DMS53 treated with DMSO at 0.1 percent for 48 hours (cell line): Measurements from ENCODE around the gene AK4.
A peak's percentile ranks its signal among the peaks of the same experiment; 100 is the strongest.
"Not testable (repeated sequence)": the region's sequence is repeated elsewhere in the genome, so short reads cannot be mapped to it uniquely, and the experiment has no call there.

Experiments
- DNase-seq: peaks from one replicate; lab custom pipeline; 2025; ENCODE audit not compliant: unreplicated experiment; lab: John Stamatoyannopoulos, UW

The AK4 gene

DNA sequence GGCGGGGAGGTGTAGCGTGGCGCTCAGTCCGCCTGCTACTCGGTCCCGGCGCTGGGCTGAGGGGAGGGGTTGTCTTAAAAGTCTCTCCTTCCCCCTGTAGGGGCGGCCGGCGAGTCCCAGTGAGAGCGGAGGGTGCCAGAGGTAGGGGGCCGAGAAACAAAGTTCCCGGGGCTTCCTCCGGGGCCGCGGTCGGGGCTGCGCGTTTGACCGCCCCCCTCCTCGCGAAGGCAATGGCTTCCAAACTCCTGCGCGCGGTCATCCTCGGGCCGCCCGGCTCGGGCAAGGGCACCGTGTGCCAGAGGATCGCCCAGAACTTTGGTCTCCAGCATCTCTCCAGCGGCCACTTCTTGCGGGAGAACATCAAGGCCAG is at the start of gene AK4:
TSS of gene AK4 (plus strand) at position 26 of the 370 bp plus-strand sequence. CDS start at position 231, 205 bp downstream.
- not testable (repeated sequence) for DNase-seq

DNA sequence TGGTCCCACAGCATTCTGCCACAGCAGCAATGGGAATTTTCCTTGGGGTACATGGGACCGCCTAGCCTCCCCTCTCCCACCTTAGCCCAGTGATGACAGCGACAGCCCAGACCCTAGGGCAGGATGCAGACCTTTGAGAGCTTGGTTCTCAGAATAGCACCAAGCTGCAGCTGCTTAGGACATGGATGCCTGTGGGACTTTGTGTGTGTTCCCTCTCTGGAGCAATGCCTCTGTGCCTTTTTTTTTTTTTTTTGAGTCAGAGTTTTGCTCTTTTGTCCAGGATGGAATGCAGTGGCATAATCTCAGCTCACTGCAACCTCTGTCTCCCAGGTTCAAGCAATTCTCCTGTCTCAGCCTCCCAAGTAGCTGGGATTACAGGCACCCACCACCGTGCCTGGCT is 44.2 kb upstream of the AK4 start:
- no peak for DNase-seq

DNA sequence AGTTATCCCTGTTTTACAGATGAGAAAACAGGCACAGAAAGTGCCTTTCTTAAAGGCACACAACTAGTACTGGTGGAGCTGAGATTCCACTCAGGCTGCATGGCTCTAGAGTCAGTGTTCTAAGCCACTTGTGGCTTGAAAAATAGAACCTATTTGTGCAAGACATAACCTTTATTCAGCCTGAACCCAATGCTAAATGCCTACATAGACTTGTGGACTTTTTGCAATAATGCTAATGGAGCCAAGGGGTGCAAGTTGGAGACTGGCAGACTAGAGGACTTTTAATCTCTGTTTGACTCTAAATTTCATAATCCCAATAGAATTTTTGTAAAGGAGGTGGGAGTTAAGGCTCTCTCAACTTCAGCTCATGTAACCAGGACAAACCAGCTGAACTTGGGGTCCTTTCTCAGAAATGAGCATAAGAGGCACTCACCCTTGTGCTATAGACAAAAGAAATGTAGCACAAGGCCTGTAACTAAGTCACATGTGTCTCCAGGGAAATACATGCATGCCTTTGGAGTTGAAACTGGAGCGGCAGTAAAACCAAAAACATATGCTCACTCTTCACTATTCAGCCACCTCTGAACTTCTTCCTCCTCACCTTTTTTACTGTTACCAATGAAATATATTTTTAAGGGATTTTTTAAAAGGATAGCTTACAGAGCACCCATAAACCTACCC is 43.0 kb upstream of the AK4 start:
- no peak for DNase-seq

DNA sequence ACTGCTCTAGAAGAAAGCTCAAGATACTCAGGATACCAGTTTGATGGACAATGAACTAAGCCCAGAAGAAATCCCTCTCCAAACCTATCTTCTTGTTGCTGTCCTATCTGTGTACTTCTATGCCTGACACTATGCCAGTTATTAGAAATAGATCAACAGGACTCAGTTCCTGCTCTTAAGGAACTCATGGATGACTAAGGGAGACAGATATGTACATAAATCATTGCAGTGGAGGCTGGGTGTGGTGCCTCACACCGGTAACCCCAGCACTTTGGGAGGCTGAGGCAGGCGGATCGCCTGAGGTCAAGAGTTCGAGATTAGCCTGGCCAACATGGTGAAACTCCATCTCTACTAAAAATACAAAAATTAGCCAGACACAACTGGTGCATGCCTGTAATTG is 42.4 kb upstream of the AK4 start:
- no peak for DNase-seq

DNA sequence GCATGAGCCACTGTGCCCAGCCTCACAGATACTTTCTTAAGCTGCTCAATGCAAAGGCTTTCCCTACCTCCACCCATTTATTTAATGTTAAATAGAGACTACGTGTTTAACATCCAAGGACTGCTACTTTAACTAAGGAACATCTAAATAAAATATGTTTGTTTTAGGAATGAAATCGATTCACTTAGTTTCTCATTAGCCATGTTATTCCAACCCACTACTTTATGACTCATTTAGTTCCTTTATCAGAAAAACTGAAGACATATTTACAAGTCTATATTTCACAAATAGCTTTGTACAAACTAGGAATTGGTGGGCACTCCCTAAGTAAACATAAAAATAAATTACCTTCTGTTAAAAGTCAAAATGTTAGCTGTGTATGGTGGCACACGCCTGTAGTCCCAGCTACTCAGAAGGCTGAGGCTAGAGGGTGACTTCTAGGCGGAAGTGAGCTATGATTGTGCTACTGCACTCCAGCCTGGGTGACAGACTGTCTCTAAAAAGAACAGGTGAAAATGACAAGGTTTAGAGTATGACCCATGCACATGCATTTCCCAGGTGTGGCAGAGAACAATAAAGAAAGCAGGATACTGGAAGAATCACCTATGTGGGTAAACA is 39.9 kb upstream of the AK4 start:
- DNase-seq: peak; percentile 35

DNA sequence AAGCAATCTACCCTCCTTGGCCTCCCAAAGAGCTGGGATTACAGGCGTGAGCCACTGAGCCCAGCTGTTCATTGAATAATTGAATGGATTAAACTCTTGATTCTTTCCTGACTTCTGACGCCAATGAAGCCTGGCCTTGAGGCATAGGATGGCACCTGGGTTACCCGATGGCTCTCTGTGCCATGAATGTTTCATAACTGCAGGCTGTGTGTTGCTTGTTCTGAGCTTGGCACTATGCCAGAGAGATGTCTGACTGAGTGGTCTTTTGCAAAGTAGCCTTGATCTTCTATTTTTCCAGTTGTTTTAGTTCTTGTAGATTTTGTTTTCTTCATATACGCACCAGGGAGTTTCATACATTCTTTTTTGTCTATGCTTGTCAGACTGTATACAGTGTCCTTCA is 38.5 kb upstream of the AK4 start:
- DNase-seq: no peak

DNA sequence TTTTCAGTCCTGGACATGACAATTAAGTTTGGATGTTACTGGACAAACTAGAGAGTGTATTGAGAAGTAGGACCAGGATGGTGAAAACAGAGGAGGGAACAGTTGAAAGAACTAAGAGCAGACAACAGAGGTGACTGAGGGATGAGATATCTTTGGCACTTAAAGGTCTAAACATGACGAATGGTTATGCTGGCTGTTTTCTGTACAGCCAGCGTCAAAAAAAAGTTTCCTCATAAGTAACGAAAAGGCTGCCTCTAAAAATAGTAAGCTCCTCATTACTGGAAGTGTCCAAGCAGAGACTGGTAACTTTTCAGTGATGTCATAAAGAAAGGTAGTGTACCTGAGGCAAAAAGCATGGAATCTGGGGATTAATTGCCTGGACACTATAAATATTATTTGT is 35.2 kb upstream of the AK4 start:
- no peak for DNase-seq

DNA sequence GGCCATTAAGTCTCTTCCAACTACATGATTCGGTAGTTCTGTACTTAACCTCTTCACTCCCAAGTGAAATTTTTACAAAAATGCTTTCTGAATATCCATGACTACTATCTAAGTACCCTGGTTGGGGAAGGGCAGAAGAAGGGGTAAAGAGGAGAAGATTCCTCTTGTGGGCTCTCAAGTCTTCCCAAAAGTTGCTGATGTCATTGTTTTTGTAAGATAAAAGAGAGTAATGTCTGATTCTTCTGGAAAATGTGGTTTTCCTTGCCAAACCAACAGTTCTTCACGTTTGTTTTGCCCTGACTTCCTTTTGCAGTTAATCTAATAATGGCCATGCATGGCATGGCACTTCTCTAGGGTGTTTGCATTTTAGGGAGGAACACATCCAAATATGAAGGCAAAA is 34.7 kb upstream of the AK4 start:
- no peak for DNase-seq

DNA sequence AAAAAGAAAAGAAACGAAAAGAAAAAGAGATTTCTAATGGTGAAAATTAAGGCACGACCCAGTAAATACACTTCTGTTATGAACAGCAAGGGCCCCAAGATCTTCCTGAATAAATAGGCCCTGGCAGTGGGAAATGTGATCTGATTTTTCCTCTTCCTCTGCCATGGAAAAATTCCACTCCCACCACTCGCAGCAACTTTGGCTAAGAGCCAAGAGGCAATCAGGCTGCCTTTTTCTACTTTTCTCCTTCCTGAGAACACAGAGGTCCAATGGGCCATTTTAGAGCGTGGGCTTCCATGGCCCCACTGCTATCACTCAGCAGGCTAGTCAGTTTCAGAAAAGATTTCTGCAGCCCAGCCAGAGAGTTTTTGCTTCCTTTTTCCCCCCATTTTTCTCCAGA is 33.7 kb upstream of the AK4 start:
- DNase-seq: no peak

DNA sequence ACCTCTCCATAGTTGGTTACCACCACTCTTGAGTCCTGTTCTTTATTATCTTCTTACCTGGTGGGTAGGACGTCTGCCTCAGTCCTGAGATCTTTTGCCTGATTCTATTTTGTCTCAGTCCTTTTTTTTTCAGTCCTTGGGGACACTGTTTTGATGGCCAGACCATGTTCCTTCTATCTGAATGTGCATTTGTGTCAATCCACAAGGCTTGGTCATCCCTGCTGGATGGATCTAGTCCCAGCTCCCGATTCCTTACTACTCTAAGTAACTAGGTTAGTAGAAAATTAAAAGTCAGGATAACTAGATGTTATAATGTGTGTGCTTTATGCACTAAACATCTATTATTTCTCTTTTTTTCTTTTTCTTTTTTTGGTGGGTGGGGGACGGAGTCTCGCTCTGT is 28.1 kb upstream of the AK4 start:
- no peak for DNase-seq

DNA sequence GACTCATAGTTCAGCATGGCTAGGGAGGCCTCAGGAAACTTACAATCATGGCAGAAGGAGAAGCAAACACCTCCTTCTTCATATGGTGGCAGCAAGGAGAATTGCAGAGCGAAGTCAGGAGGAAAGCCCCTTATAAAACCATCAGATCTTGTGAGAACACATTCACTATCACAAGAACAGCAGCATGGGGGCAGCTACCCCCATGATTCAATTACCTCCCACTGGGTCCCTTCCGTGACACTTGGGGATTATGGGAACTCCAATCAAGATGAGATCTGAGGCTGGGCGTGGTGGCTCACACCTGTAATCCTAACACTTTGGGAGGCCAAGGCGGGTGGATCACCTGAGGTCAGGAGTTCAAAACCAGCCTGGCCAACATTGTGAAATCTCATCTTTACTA is 18.9 kb upstream of the AK4 start:
- not testable (repeated sequence) for DNase-seq

DNA sequence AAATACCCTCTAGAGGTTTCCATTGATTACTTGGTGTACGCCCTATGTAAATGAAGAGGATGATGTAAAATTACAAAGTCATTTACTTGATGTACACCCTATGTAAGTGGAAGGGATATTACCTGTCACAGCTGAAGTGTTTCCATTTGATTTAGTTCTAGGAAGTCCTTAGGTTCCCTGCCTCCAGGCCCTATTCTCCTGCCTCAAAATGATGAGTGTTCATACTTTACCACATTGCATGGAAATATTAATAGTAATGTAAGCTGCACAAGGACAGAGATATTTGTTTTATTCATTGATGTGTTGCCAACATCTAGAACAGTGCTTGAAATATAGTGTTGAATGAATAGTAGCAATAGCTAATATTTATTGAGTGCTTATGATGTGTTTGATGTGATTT is 9.5 kb upstream of the AK4 start:
- no peak for DNase-seq

DNA sequence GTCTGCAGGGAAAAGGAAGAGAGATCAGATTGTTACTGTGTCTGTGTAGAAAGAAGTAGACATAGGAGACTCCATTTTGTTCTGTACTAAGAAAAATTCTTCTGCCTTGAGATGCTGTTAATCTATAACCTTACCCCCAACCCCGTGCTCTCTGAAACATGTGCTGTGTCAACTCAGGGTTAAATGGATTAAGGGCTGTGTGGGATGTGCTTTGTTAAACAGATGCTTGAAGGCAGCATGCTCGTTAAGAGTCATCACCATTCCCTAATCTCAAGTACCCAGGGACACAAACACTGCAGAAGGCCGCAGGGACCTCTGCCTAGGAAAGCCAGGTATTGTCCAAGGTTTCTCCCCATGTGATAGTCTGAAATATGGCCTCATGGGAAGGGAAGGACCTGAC is 8.2 kb upstream of the AK4 start:
- not testable (repeated sequence) for DNase-seq

DNA sequence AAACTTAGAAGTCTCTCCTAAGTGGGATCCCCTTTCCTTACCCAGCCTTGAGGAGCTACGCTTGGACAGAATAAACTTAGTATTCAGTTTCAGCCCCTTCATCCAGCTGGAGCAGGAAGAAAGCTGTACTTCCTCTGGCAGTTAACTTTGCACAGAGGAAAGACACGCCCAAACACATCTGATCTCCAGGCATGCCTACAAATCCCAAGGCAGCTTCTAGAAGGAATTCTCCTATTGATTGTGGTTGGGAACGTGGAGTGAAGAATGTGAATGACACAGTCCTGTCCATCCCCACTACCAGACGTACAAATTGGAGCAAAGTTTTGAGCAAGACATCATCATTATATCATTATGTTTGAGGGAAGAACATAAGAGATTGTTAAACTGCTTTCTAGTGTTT is 6.6 kb upstream of the AK4 start:
- no peak for DNase-seq

DNA sequence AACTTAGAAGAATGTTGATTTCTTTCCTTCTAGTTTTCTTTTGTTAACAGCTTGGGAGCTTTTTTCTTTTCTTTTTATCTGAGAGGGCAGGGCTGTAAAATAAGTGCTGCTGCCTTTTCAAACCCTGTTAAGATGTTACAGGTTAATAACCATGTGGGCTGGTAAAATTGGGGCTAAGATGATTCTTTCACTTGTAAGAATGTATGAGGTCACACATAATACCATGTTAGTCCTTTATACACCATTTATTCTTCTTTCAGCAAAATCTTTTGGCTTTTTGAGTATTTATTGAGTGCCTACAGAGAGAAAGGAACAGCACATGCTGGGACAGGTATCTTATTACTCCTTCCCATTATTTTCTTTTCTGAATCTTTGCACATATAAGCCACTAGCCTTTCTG is 6.1 kb upstream of the AK4 start:
- DNase-seq: no peak

DNA sequence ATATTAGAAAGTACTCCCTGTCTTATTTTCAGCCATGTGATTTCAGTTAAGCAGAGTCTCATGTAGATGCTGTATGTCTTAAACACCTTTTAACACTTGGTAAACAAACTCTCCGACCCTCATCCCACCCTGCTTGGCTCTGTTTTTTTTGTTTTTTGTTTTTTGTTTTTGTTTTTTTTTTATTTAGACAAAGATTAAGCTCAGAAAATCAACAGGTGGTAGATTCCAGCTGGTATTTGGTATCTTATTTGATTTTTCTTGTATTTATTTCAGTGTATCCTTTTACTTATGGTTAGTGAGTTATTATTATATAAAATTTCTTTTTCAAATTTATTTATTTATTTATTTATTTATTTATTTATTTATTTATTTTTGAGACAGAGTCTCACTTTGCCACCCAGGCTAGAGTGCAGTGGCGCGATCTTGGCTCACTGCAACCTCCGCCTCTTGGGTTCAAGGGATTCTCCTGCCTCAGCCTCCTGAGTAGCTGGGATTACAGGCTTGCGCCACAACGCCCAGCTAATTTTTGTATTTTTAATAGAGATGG is 4.8 kb upstream of the AK4 start:
- not testable (repeated sequence) for DNase-seq

DNA sequence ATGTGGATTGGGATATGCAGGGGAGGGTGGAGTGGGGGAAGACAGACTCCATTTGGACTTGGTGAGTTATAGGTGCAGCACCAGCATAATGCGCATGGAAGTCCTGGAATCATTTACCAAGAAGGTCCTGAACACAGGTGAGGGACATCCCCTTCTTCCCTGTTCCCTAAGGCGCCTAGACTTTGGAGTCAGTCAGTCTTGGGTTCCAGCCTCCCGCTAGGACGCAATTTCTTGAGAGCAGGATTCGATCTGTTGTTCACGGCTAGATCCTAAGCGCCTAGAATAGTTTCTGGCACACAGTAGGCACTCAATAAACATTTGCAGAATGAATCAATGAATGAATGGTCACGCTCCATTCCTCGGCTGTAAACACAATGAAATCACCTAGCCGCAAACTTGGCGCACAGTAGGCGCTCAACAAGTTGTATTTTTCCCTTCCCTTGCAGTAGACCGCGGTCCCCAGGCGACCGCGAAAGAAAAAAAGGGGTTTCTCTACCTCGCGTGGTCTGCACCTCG is 1.0 kb upstream of the AK4 start:
- DNase-seq: no peak

DNA sequence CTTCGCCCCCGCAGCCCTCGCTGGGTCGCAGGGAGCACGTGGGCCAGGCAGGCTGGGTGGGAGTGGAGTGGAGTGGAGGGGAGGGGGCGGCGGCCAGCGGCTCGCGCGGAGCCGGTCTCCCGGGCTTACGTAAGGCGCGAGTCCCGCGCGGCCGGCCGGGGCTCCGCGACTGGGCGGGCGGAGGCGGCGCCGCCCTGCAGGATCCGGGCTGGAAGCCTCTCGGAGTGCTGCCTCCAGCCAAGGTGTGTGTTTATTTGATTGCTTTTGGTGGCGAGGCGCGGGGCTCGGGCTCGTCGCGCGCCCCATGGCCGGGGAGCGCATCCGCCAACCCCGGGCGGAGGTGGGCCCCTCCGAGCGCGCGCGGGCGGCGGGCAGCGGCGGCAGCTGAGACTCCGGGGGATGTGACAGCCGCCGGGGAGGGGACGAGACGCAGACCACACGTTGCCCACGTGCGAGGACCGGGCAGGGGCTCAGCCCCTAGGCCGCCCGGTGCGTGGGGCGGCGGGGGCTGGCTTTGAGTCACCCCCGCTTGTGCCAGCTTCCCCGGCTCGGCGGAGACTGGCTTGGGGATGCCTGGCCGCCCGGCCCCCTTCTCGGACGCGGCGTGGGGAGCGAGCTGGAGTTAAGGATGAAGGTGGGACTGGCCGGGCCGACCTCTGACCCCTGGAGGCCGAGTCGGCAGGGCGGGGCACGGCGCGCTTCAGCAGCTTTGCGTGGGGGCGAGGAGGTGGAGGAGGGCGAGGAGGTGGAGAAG is 402 bp upstream of the AK4 start:
- DNase-seq: peak; percentile 49

DNA sequence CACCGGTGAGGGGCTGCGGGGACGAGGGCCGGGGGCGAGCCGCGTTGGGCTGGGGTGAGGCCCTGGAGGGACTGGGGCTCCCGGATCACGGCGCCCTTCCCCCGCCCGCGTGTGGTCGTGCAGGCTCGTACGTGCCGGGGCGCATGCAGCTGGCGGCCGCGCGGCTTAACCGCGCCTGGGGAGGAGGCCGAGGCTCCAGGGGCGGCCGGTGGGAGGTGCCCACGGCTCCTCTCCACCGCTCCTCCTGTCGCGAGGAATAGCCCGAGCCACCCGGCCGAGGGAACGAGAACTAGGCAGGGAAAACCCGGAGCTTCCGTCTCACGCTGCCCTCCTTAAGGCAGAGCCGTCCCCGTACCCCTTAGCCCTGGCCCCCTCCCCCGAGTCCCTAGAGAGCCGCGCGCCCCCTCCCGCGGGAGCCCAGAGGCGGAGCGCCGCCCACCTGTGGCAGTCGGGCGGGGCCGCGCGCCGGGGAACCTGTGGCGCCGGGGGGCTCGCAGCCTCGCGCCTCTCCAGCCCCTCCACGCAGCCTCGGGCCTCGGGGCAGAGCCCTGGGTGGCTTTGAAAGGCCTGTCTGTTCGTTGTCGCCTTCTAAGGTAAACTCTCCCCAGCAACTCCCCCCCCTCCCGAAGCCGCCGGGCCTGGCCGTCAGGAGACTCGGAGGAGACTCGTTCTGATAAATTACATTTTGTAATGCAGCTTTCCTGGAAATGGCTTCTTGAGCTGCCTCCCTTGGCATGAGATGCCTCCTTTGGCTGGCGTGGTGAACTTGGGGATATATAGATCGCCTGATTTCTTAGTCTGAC is 746 bp downstream of the AK4 start:
- DNase-seq: peak; percentile 55

DNA sequence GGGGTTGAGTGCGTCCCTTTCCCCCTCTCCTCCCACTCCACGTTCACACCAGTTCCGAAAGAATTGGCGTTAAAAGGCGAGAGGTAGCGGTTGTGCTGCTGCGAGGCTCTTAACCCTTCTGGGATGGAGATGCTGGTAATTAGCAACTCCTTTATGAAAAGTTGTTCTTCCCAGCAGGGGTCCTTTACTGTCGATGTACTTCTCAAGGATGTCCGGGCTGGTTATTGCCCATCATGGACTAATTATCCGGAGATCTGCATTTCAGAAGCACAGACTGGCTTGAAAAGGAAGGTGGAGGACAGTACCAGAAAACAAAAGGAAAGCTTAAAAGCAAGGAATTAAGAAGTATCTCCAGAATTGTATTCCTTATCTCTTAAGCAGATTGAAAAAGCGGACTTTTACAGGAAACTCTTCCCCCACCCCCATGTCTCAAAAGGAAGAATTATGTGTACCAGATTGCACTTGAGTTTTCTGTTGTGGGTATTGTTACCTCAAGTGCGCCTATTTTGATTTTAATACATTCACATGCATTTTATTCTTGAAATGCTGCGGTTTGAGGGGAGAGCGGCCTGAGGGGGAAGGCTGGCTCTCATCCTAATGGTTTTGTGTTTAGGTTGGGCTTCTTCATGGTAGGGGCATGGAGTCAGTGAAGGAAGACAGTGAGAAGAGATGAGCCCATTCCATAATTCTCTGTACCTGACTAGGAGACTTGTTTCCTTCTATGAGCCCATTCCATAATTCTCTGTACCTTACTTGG is 1.5 kb downstream of the AK4 start:
- no peak for DNase-seq
